KMS-11 (cell line): ENCODE measurements around the gene OSBPL7.

Experiments used
- H2AFZ ChIP-seq: fragments of 200-600 bp; sonication (generic); 2 replicates; pipeline ENCODE4 v1.6.1; 2016; ENCODE audit warnings: antibody characterized with exemption, mixed run types, low read depth
- H3K27ac ChIP-seq: fragments of 200-600 bp; sonication (generic); 2 replicates; pipeline ENCODE4 v1.6.1; 2016; ENCODE audit warnings: mild to moderate bottlenecking, mixed run types
- H3K27me3 ChIP-seq: fragments of 200-600 bp; sonication (generic); 2 replicates; pipeline ENCODE4 v1.6.1; 2017; ENCODE audit warnings: mild to moderate bottlenecking, low read depth, mixed run types, moderate library complexity; ENCODE audit not compliant: insufficient read depth
- H3K36me3 ChIP-seq: fragments of 200-600 bp; sonication (generic); 2 replicates; pipeline ENCODE4 v1.6.1; 2017; ENCODE audit warnings: mild to moderate bottlenecking, mixed run types; ENCODE audit not compliant: insufficient read depth
- H3K4me1 ChIP-seq: fragments of 200-600 bp; sonication (generic); 2 replicates; pipeline ENCODE4 v1.6.1; 2016; ENCODE audit warnings: mild to moderate bottlenecking, low read depth, mixed run types; ENCODE audit not compliant: poor library complexity, severe bottlenecking
- H3K4me2 ChIP-seq: fragments of 200-600 bp; sonication (generic); 2 replicates; pipeline ENCODE4 v1.7.0; 2016; ENCODE audit warnings: mild to moderate bottlenecking, mixed run types
- H3K4me3 ChIP-seq: fragments of 200-600 bp; sonication (generic); IDR thresholded peaks from 2 replicates; pipeline ENCODE4 v1.6.1; 2017; ENCODE audit warnings: low read depth, low read length, mixed read lengths; ENCODE audit not compliant: insufficient read depth
- H3K79me2 ChIP-seq: fragments of 200-600 bp; sonication (generic); 2 replicates; pipeline ENCODE4 v1.6.1; 2016; ENCODE audit warnings: low read depth, mixed run types; ENCODE audit not compliant: insufficient read depth
- H3K9ac ChIP-seq: fragments of 200-600 bp; sonication (generic); 2 replicates; pipeline ENCODE4 v1.6.1; 2016; ENCODE audit warnings: mild to moderate bottlenecking, mixed run types
- H4K20me1 ChIP-seq: fragments of 200-600 bp; sonication (generic); 2 replicates; pipeline ENCODE4 v1.6.1; 2016; ENCODE audit warnings: mild to moderate bottlenecking, mixed run types; ENCODE audit not compliant: insufficient read depth
- CTCF ChIP-seq: fragments of 200-600 bp; sonication (generic); conservative IDR thresholded peaks from 2 replicates; pipeline ENCODE4 v1.6.1; 2017; ENCODE audit warnings: low read depth, mild to moderate bottlenecking, antibody characterized with exemption, low read length, moderate library complexity, mixed read lengths

OSBPL7 gene

GRCh38 chr17:47811709-47812108, 9.9 kb downstream of the OSBPL7 start:
- Histone ChIP-seq H3K36me3 (no peaks in the 10 kb centered on the region), H3K27me3 (0 out of 2 replicates have a peak, but pooled peaks cover 4% of the 10 kb centered on the region), H4K20me1 (no peaks in the 10 kb centered on the region), H3K79me2 (no peaks in the 10 kb centered on the region), H3K4me3 (no peak overlapping the region), H3K4me1 (peaks cover 4% of the 10 kb centered on the region), H3K4me2 (no peak overlapping the region), H2AFZ (no peak overlapping the region), H3K27ac (no peak overlapping the region), H3K9ac (no peak overlapping the region)
- TF ChIP-seq CTCF, result no peak

GRCh38 chr17:47810901-47811635, 10.5 kb downstream of the OSBPL7 start:
- H3K27ac ChIP-seq, result no peak overlapping the region
- H3K4me1 ChIP-seq, result peaks cover 4% of the 10 kb centered on the region
- H3K79me2 ChIP-seq, result no peaks in the 10 kb centered on the region
- H3K27me3 ChIP-seq, result 0 out of 2 replicates have a peak, but pooled peaks cover 4% of the 10 kb centered on the region
- H3K4me3 ChIP-seq, result no peak overlapping the region
- no peak overlapping the region for H3K9ac ChIP-seq
- TF ChIP-seq CTCF, result no peak
- H2AFZ ChIP-seq, result no peak overlapping the region
- H3K4me2 ChIP-seq, result no peak overlapping the region
- no peaks in the 10 kb centered on the region for H4K20me1 ChIP-seq
- no peaks in the 10 kb centered on the region for H3K36me3 ChIP-seq

- Histone ChIP-seq H3K79me2 (no peaks in the 10 kb centered on the region), H3K27ac (no peak overlapping the region), H3K4me3 (no peak overlapping the region), H4K20me1 (no peaks in the 10 kb centered on the region), H3K9ac (no peak overlapping the region), H3K36me3 (no peaks in the 10 kb centered on the region), H3K4me2 (no peak overlapping the region), H2AFZ (no peak overlapping the region), H3K27me3 (0 out of 2 replicates have a peak, but pooled peaks cover 4% of the 10 kb centered on the region), H3K4me1 (peaks cover 4% of the 10 kb centered on the region)
- TF ChIP-seq CTCF, result no peak
These were observed 11.3 kb downstream of the OSBPL7 start for GRCh38 chr17:47810200-47810821.

- Histone ChIP-seq H4K20me1 (no peaks in the 10 kb centered on the region), H3K27ac (no peak overlapping the region), H2AFZ (no peak overlapping the region), H3K9ac (no peak overlapping the region), H3K4me3 (no peak overlapping the region), H3K79me2 (no peaks in the 10 kb centered on the region), H3K4me1 (peaks cover 4% of the 10 kb centered on the region), H3K27me3 (0 out of 2 replicates have a peak, but pooled peaks cover 4% of the 10 kb centered on the region), H3K36me3 (no peaks in the 10 kb centered on the region), H3K4me2 (no peak overlapping the region)
- no peak for TF ChIP-seq CTCF
These were observed 12.6 kb downstream of the OSBPL7 start for GRCh38 chr17:47808830-47809480.
